Activated CD8-positive, alpha-beta memory T cell treated with anti-CD3 and anti-CD28 coated beads for 1 hour (primary cell): ENCODE measurements around the gene CUEDC1.
"Not testable (repeated sequence)": the region's sequence is repeated elsewhere in the genome, so short reads cannot be mapped to it uniquely, and the experiment has no call there.

ENCODE experiments used
- DNase-seq, 2 donors: peaks; one replicate each; pipeline ENCODE4 v3.0.0-alpha.2; 2020; ENCODE audit warnings: low read depth in 1 of 2; ENCODE audit errors: extremely low read depth in 1 of 2

Gene CUEDC1

DNA sequence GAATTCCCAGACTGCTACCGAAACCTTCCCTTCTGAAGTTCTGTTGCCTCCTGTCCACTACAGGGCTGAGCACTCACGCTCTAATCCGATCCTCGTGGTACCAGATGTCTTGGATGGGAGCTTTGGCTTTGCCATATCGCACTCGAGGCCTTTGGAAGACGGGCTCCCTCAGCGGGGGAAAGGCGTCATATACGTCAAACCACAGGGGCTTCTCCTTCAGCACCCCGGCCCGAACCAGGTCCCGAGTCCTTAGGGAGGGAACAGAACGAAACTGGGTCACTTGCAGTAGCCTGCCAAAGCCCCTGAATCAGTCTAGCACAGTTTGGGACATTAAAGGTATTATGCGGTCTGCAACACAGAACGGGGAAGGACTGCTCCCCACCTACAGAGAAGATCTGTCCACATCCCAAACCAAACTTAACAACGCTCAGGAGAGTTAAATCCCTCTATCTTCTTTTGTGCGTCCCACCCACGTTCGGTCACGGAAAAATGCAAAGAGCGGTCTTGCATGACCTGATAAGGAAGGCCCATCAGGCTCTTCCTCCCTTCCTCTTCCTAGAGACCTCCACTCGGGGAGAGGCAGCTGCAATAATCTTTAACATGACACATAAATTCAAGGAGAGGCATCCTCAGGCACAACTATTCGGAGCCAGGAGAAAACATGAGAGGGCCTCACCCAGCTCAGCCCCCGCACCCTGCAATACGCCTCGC lies 105.9 kb downstream of the CUEDC1 start:
- DNase-seq: no peak

- DNase-seq: not testable (repeated sequence)
Observed at GRCh38 chr17:57846056-57846945, 108.9 kb downstream of the CUEDC1 start.

- no peak for DNase-seq
Observed at GRCh38 chr17:57842280-57842679, 112.9 kb downstream of the CUEDC1 start.

DNA sequence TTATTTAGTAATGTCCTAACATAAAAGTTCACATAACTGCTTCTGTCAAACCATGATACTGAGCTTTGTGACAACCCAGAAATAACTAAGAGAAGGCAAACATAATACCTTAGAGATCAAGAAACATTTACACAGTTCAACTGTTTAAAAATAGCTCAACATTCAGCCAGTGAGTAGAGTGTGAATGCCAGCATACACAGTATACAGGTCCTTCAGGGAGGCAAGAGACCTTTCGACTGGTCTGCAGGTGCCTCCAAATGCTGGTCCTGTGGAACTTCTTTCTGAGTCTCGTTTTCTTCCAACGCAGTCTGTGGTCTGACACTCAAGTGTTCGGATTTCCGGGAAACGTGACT lies 115.7 kb downstream of the CUEDC1 start:
- no peak for DNase-seq

DNA sequence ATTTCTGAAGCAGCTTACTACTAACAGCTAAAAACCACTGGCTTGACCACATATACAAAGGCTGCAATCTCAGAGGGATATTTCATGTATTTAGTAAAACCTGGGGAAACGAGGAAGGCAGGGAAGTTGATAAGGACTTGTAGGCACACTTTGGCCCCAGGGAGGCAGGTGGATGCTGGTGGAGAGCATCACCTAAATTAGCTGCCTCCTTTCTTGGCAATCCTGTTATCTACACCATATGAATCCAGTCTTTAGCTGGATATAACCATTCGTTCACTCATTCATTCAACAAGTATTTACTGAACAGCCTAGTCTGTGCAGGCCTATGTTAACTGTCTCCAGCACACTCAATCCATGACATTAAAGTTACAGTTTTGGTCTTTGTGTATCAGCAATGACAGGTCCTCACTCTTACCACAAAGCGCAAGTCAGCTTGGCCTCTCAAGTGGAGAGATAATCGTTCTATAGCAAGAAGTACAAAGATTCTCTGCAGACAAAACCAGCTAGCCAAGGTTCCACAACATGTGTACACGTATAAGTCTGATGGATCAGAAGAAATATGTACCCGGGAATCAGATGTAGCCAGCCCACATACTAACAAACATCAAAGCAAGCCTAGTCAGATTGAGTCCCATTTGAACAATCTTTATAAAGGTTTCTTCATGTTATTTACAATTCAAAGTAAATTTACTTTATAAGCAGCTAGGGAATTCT lies 116.2 kb downstream of the CUEDC1 start:
- DNase-seq: no peak

DNA sequence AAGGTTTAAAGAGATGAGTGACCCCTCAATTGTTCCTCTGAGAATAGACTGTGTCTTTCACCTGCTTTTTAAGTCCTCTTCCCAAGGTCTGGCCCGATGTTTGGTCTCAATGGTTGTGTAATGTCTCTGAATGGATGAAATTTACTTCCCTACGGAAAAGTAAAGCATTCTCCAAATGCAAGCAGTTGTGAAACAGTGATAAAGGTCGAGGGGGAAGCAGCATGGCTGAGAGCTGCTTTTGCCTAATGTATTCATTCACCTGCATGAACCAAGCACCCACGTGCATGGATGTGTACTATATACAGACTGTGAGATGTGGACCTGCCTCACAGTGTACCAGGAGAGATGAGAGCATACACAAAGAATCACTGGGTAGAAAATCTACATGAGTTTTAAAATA lies 116.8 kb downstream of the CUEDC1 start:
- no peak for DNase-seq

DNA sequence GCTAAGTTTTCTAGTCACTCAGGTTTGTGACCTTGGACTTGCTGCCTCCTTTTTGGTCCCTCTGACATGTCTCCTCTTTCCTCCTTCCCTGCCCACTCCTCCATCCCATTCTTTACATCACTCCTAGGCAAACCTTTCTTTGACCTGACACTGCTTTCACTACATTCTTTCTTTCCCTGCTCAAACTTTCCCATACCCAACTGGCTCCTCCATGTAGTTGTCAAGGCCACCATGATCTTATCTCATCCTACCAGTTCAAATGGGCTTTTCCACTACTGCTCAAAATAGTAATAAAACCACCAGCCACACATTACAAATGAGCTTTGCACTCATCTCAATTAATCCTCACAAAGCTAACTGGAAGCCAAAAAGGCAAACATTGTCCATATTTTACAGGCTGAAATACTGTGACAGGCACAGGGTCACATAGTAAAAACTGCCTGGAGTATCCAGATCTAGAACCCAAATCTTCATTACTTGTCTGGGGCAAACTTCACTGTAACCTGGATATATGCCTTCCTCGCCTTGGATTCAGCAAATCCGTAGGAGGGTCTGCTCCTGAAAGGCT lies 119.8 kb downstream of the CUEDC1 start:
- DNase-seq: no peak

- no peak for DNase-seq
Observed at GRCh38 chr17:57834146-57834741, 121.0 kb downstream of the CUEDC1 start.

DNA sequence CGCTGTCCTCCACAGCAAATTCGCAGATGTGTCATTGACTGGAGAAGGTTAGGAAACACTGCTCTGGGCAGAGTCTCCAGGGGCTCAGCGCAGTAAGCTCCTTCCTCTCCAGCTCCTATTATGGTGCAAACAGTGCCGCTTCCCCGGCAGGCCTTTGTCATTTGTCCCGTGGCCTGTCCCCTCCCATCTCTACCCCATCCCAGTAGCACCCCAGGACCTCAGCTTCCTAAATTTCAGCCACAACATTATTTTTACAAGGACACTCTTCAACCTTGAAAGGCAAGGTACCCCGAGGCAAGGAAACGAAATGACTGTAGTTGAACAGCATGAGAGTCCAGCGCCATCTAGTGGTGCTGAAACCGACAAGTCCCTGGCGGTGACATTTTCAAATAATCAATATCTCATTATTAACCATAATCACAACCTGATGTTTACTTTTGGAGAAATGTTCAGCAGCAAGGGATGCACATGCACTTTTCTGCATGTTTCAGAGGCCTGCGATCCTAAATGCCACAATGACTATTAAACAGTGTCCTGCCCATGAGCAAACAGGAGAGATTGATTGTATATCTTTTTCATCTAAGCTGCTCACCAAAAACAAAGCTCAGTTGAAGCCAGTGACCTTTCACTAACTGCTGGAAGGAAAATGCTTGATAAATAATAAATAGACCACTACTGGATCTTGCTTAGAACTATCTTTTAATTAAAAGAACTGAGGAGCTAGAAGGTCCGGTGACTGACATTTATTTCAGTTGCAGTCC lies 121.9 kb downstream of the CUEDC1 start:
- peak; percentile 37 to 52 for DNase-seq

DNA sequence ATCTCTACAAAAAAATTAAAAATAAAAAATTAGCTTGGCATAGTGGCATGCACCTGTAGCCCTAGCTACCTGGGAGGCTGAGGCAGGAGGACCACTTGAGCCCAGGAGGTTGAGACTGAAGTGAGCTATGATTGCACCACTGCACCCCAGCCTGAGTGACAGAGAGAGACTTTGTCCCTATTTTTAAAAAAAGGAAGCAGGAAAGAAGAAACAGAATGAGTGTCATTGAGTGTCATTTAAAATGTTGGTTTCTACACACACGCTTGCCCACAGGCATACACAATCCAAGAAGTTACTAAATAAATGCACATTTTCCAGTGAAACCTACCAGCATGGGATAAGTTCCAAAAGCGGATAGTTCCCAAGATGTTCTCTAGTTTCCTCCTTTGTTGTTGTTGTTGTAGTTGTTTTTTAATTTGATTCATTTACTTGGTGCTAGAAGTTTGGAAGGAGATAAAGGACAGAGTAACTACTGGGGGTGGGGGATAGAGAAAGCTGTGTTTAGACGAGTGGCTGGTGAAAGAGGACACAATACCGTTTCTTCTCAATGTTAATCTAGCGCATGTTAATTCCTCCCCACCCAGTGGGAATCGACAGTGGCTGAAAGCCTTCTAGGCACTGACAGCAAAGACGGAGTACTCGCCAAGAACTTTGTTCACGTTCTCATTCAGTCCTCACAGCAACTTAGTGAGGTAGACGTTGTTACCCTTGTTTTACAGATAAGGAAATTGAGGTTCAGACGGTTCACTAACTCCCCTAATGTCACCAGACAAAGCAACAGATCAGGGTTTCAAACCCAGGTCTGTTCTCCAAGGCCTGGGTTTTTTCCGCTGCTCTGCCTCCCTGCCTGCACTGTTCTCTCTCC lies 122.7 kb downstream of the CUEDC1 start:
- DNase-seq: no peak

GRCh38 chr17:57830880-57831279 lies 124.3 kb downstream of the CUEDC1 start:
- no peak for DNase-seq

- no peak for DNase-seq
Observed at GRCh38 chr17:57823469-57824401, 131.5 kb downstream of the CUEDC1 start.

DNA sequence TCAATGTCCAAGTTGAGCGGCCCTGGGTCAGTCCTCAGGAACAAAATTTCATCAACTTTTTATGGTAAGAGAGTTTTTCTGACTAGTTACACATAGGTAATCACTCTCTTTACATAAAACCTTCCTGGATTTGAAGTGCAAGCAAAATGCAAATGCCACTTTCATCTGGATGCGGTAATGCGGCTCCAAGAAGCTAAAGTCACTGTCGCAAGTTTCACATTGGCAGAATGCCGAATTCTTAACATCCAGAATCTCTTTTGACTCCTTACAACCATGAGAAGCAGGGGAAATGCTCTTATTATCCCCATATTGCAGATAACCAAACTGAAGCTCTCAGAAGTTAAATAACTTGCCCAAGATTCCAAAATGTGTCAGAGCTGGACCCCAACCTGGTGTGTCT lies 135.3 kb downstream of the CUEDC1 start:
- DNase-seq: no peak

GRCh38 chr17:57819285-57819684 lies 135.9 kb downstream of the CUEDC1 start:
- no peak for DNase-seq

GRCh38 chr17:57818066-57818465 lies 137.1 kb downstream of the CUEDC1 start:
- DNase-seq: no peak

DNA sequence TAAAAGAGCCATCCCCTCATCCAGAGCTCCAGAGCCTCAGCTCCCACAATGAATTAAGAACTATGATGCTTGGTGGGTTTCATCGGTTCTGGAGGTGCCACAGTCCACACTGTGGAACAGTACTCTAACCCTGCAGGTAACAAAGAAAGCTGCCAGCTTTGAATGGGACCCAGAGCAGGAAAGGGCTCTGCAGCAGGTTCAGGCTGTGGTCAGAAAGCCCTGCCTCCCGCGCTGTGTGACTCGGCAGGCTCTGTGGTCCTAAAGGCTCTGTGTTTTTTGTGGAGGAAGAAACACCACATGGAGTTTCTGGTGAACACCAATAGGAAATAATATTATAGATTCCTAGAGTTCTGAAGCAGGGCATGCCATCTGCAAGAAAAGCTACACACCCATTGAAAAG lies 137.9 kb downstream of the CUEDC1 start:
- no peak for DNase-seq

GRCh38 chr17:57814421-57814820 lies 140.8 kb downstream of the CUEDC1 start:
- DNase-seq: no peak

- DNase-seq: no peak
Observed at GRCh38 chr17:57811638-57812280, 143.5 kb downstream of the CUEDC1 start.
